GM10847 (cell line): ENCODE data around the gene PHACTR1.

ENCODE experiments used
- POLR2A ChIP-seq: IDR thresholded peaks from 2 replicates; pipeline ENCODE4 v1.6.1; 2011; ENCODE audit not compliant: insufficient read length; ENCODE audit errors: extremely low read depth

PHACTR1 gene

DNA sequence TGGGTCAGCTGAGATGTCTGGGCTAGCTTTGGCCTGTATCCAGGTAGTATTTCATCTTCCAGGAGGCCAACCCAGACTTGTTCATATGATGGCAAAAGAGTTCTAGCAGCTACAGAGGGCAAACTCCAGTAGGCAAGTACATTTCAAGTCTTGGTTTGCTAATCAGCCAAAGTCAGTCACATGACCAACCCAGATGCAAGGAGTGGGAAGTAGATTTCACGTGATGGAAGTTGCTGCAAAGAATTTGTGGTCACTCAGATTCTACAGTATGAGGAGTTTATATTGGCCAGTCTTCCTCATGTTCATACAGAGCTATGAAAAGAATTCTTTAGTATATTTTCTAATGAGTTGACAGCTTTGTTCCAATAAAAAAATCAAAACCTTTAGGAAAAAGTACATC is 101.8 kb downstream of the PHACTR1 start:
- no peak for TF ChIP-seq POLR2A

- TF ChIP-seq POLR2A = no peak
Observed at GRCh38 chr6:12823847-12824246, 107.3 kb downstream of the PHACTR1 start.

- no peak for TF ChIP-seq POLR2A
Observed at GRCh38 chr6:12826584-12826983, 110.0 kb downstream of the PHACTR1 start.

- no peak for TF ChIP-seq POLR2A
Observed at GRCh38 chr6:12827921-12828320, 111.4 kb downstream of the PHACTR1 start.

DNA sequence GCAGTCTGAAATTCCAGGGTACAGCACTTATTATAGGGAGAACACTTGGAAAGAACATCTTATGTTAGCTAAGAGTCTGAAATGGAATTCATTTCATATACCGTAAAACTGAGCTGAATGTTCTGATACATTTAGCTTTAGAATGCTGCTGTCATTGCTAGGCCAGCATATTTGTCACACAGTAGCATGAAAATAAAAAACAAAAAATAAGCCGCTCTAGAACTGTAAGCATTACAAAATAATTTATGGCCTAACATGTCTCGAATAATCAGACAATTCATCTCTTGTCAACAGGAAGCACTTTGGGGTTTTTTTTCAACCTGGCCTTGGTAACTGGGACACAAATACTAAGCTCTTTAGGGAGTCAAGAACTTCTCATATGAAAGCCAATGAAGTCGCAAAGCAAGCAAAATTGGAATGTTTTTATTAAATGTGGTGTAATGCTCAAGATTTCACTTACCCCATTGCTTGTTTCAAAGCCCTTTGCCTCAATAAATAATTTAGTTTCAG is 115.7 kb downstream of the PHACTR1 start:
- TF ChIP-seq POLR2A = no peak

GRCh38 chr6:12836009-12836408 is 119.4 kb downstream of the PHACTR1 start:
- no peak for TF ChIP-seq POLR2A

GRCh38 chr6:12841619-12842018 is 125.1 kb downstream of the PHACTR1 start:
- no peak for TF ChIP-seq POLR2A

- TF ChIP-seq POLR2A = no peak
Observed at GRCh38 chr6:12842114-12842513, 125.5 kb downstream of the PHACTR1 start.

- TF ChIP-seq POLR2A = no peak
Observed at GRCh38 chr6:12842658-12843057, 126.1 kb downstream of the PHACTR1 start.

GRCh38 chr6:12844284-12845223 is 128.0 kb downstream of the PHACTR1 start:
- no peak for TF ChIP-seq POLR2A

DNA sequence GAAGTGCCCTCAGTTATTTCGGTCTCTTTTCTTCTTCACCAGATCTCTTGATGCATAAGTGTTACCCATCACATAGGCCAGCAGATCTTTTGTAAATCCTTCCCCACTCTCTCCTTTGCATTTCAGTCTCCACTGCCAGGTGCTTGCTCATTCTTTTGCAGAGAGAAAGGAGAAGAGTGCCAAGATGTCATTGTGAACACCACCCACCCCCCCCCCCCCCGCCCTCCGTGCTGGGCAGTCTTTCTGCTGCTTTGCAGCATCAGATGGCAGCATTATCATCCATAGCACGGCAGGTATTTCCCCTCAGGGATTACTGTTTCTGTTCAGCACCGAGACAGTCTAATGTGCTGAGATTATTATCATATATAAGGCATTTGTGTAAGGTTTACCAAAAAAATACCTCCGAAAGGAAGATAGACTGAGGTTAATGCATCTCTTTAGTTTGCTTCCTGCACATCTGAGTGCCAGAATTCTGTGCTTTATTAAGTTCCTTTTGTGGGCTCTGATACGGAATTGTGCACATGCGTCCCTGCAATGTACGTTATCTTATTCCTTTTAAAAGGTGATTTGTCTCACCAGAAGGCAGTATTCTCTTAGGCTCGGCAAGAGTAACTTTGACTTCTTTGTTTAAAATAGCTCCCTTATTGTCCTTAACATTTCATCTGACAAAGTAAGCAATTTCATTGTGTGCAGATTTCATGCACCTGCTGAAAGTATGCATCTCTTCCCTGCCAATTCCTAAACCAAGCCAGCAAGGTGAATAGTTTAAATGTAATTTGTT is 128.8 kb downstream of the PHACTR1 start:
- TF ChIP-seq POLR2A = no peak

GRCh38 chr6:12848964-12849808 is 132.6 kb downstream of the PHACTR1 start:
- TF ChIP-seq POLR2A = no peak

DNA sequence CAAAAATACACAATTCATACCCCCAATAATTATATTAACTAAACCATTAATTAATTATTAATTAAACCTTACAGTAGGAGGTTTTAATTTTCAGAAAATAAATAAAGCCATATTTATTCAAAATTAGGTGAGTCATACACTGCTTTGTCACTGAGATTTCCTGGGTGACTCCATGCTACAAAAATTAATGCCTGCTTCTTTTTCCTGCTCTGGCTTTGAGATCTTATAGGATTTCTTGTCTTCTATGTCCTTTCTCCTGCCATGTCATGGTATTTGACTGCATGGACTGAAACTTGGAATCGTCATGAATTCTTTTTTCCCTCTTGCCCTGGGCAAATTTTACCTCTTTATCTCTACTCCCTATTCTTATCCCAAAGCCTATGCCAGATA is 133.2 kb downstream of the PHACTR1 start:
- TF ChIP-seq POLR2A = no peak

GRCh38 chr6:12851123-12851695 is 134.6 kb downstream of the PHACTR1 start:
- TF ChIP-seq POLR2A = no peak

GRCh38 chr6:12861603-12862002 is 145.0 kb downstream of the PHACTR1 start:
- TF ChIP-seq POLR2A = no peak
